Measurements from ENCODE around the gene BRINP3. TPM values are rescaled to one million over a fixed set of nuclear protein-coding genes. Genes with fewer than 3 reads are reported as not detected.

Gene BRINP3
- total and polyA plus RNA-seq, 9 of the 15 experiments (the other 6 are each of a cell fraction or from before 2014, with no cell fraction given), result 0.09 to 0.75 (median 0.19) TPM; not detected in 1

GRCh38 chr1:190289897-190290296 is 187.8 kb downstream of the BRINP3 start:
- Histone ChIP-seq H4K20me1 (replicated peaks; ENCODE audit: control insufficient read depth, insufficient read depth, low read length) (no peaks in the 10 kb centered on the region), H3K27ac (ENCODE audit: extremely low read depth, low read depth, low read length) (no peak overlapping the region), H3K79me2 (ENCODE audit: control insufficient read depth, insufficient read depth, low read length) (no peaks in the 10 kb centered on the region), H3K4me2 (ENCODE audit: insufficient read depth, low read length) (no peak overlapping the region), H3K4me3 (no peak overlapping the region), H3K36me3 (ENCODE audit: control insufficient read depth, insufficient read depth, low read length) (no peaks in the 10 kb centered on the region), H3K27me3 (ENCODE audit: control insufficient read depth in 2 of 2, insufficient read depth in 2 of 2, low read length in 2 of 2) (no peaks in the 10 kb centered on the region), H3K9me1 (ENCODE audit: control insufficient read depth, insufficient read depth, low read length) (no peaks in the 10 kb centered on the region), H3K9ac (ENCODE audit: insufficient read depth in 1 of 2, low read depth in 2 of 2, low read length in 2 of 2) (no peak overlapping the region), H3K9me3 (replicated peaks; ENCODE audit: control insufficient read depth, insufficient read depth, low read depth, low read length) (no peaks in the 10 kb centered on the region), H2AFZ (ENCODE audit: low read depth, low read length) (no peak overlapping the region), H3K4me1 (replicated peaks in 1 of 2; ENCODE audit: control insufficient read depth in 2 of 2, insufficient read depth in 2 of 2, low read length in 2 of 2) (no peaks in the 10 kb centered on the region)
- in situ Hi-C loops (cut with MboI) (no loop called here), intact Hi-C loops (cut with micrococcal nuclease) (no loop called here)
- FAIRE-seq (no peak), ATAC-seq (no peak), DNase-seq (ENCODE audit: extremely low read depth in 1 of 4, low spot score in 3 of 4) (no peak)
- CTCF ChIA-PET (ENCODE audit: low intra/inter-chr PET ratio), result no interaction called here
- BruUV-seq (replicated peaks), result no TSS peak
- TF ChIP-seq SMARCE1 (IDR thresholded peaks at IDR 0.05) (no peak), NKRF (IDR thresholded peaks at IDR 0.05; ENCODE audit: borderline replicate concordance) (no peak), RBM17 (IDR thresholded peaks at IDR 0.05; ENCODE audit: borderline replicate concordance, low read depth, low read length) (no peak), PTTG1 (tag; IDR thresholded peaks at IDR 0.05; ENCODE audit: low read depth) (no peak), CTBP1 (IDR thresholded peaks at IDR 0.05; ENCODE audit: borderline replicate concordance) (no peak), RUNX1 (IDR thresholded peaks at IDR 0.05; ENCODE audit: low read depth) (no peak), HNRNPH1 (optimal IDR thresholded peaks at IDR 0.05; ENCODE audit: low read depth, low read length) (no peak), DIDO1 (tag; IDR thresholded peaks at IDR 0.05; ENCODE audit: low read depth) (no peak), EZH2 (IDR thresholded peaks at IDR 0.05; ENCODE audit: borderline replicate concordance, low read depth, low read length) (no peak), ZNF592 (IDR thresholded peaks at IDR 0.05) (no peak), KDM2B (CRISPR knock-in tag; IDR thresholded peaks at IDR 0.05) (no peak)
- WGBS (ENCODE audit: insufficient coverage, low coverage, missing lambda C conversion rate), result 2% methylated on average over 2 of the region's 2 CpGs
- POLR2A ChIA-PET, result no interaction called here
